ENCODE measurements around the gene DPY19L2.
"Not testable (repeated sequence)": the region's sequence is repeated elsewhere in the genome, so short reads cannot be mapped to it uniquely, and the experiment has no call there.

DNA sequence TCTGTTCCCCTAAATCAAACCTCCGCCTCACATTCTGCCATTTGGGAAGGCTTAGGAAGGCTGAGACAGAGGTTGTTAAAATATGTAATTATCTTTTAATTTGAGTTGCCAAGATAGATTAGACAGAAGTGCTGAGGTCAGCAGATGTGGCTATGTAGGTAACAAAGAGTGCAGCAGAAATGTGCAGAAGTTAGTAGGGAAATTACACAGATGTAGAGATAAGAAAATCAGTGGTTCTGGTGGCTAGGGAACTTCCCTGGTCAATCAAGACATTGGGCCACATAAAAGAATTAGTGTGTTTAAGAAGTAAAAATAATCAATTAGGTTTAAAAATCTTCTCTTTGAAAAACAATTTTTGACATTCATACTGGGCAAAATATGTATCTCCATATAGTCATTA is 46.1 kb upstream of the DPY19L2 start:
- TF ChIP-seq, protein P1, sequence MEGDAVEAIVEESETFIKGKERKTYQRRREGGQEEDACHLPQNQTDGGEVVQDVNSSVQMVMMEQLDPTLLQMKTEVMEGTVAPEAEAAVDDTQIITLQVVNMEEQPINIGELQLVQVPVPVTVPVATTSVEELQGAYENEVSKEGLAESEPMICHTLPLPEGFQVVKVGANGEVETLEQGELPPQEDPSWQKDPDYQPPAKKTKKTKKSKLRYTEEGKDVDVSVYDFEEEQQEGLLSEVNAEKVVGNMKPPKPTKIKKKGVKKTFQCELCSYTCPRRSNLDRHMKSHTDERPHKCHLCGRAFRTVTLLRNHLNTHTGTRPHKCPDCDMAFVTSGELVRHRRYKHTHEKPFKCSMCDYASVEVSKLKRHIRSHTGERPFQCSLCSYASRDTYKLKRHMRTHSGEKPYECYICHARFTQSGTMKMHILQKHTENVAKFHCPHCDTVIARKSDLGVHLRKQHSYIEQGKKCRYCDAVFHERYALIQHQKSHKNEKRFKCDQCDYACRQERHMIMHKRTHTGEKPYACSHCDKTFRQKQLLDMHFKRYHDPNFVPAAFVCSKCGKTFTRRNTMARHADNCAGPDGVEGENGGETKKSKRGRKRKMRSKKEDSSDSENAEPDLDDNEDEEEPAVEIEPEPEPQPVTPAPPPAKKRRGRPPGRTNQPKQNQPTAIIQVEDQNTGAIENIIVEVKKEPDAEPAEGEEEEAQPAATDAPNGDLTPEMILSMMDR (conservative IDR thresholded peaks at IDR 0.05; ENCODE audit: low read length) = not testable (repeated sequence)
- not testable (repeated sequence) for TF ChIP-seq EZH2phosphoT487 (IDR thresholded peaks at IDR 0.05; ENCODE audit: borderline replicate concordance)

Measured in Loucy (cell line).